Measurements from ENCODE around the gene AP1G2.
"Not testable (repeated sequence)": the region's sequence is repeated elsewhere in the genome, so short reads cannot be mapped to it uniquely, and the experiment has no call there.

The AP1G2 gene

GRCh38 chr14:23555882-23556699, 11.5 kb downstream of the AP1G2 start, which contains the start of gene THTPA:
Gene THTPA, plus strand, starts transcription at chr14:23556271. Its CDS starts 487 bp downstream, at chr14:23556758.
- peak; percentile 71 for DNase-seq

- DNase-seq = no peak
Measured at GRCh38 chr14:23555533-23555881, 12.1 kb downstream of the AP1G2 start.

GRCh38 chr14:23551266-23552028, 16.1 kb downstream of the AP1G2 start, which contains the start of gene ZFHX2:
Gene ZFHX2, minus strand, starts transcription at chr14:23551765. Its CDS starts 16,440 bp downstream, at chr14:23535325.
- DNase-seq = no peak

GRCh38 chr14:23550812-23551265, 16.8 kb downstream of the AP1G2 start:
- no peak for DNase-seq

- no peak for DNase-seq
Measured at GRCh38 chr14:23550131-23550811, 17.3 kb downstream of the AP1G2 start.

- no peak for DNase-seq
Measured at GRCh38 chr14:23548351-23549318, 19.0 kb downstream of the AP1G2 start.

- no peak for DNase-seq
Measured at GRCh38 chr14:23547924-23548323, 19.7 kb downstream of the AP1G2 start.

- no peak for DNase-seq
Measured at GRCh38 chr14:23546450-23547035, 21.0 kb downstream of the AP1G2 start.

GRCh38 chr14:23545740-23546365, 21.7 kb downstream of the AP1G2 start:
- no peak for DNase-seq

GRCh38 chr14:23544511-23545447, 22.8 kb downstream of the AP1G2 start:
- no peak for DNase-seq

GRCh38 chr14:23543403-23543802, 24.2 kb downstream of the AP1G2 start:
- DNase-seq = no peak

- DNase-seq = no peak
Measured at GRCh38 chr14:23542261-23542660, 25.3 kb downstream of the AP1G2 start.

- no peak for DNase-seq
Measured at GRCh38 chr14:23540141-23540469, 27.5 kb downstream of the AP1G2 start.

- no peak for DNase-seq
Measured at GRCh38 chr14:23539248-23540140, 28.1 kb downstream of the AP1G2 start.

GRCh38 chr14:23538785-23539184, 28.8 kb downstream of the AP1G2 start:
- no peak for DNase-seq

- no peak for DNase-seq
Measured at GRCh38 chr14:23538050-23538718, 29.4 kb downstream of the AP1G2 start.

GRCh38 chr14:23537351-23538049, 30.1 kb downstream of the AP1G2 start:
- no peak for DNase-seq

GRCh38 chr14:23536906-23537305, 30.7 kb downstream of the AP1G2 start:
- not testable (repeated sequence) for DNase-seq
